Activated naive CD4-positive, alpha-beta T cell treated with anti-CD3 and anti-CD28 coated beads, Interleukin-2, amount 50 U/mL, for 72 hours (primary cell): ENCODE results near the gene PPFIA1. TPM values are rescaled to one million over a fixed set of nuclear protein-coding genes. Genes with fewer than 3 reads are reported as not detected.
A peak's percentile ranks its signal among the peaks of the same experiment; 100 is the strongest.

Source experiments
- ATAC-seq, 2 donors: fragments of 150-1000 bp; cut with Tn5 transposase; 2 replicates each; pipeline ENCODE4 v1.10.0; 2021; ENCODE audit warnings: mild to moderate bottlenecking in 2 of 2, moderate library complexity in 2 of 2
- DNase-seq, 2 donors: peaks; one replicate each; pipeline ENCODE4 v3.0.0; 2021 to 2022; ENCODE audit warnings: low spot score in 2 of 2
- H3K27ac Mint-ChIP-seq, 2 donors: one replicate each; pipeline ENCODE4 v1.8.0; 2022; ENCODE audit warnings: mild to moderate bottlenecking in 2 of 2, mixed read lengths in 2 of 2
- H3K36me3 Mint-ChIP-seq, 2 donors: one replicate each; pipeline ENCODE4 v1.8.0; 2022; ENCODE audit warnings: mixed read lengths in 2 of 2
- H3K9me3 Mint-ChIP-seq, 2 donors: one replicate each; pipeline ENCODE4 v1.8.0; 2022; ENCODE audit warnings: mixed read lengths in 2 of 2
- total RNA-seq, 2 donors: library from RNA; stranded (reverse); gene quantifications; one replicate each; pipeline ENCODE4 v1.2.3, GENCODE V29; 2022

The PPFIA1 gene
- total RNA-seq, 2 donors from 2014 or later = 31.4 to 37.9 TPM

GRCh38 chr11:70418130-70418529 lies 147.6 kb downstream of the PPFIA1 start:
- no peak overlapping the region for H3K27ac Mint-ChIP-seq
- H3K36me3 Mint-ChIP-seq = peaks cover 9 to 26% of the 10 kb centered on the region in 2 donors
- DNase-seq = no peak
- ATAC-seq = no peak
- H3K9me3 Mint-ChIP-seq = no peaks in the 10 kb centered on the region

- H3K9me3 Mint-ChIP-seq = no peaks in the 10 kb centered on the region
- H3K27ac Mint-ChIP-seq = no peak overlapping the region
- ATAC-seq = no peak
- peaks cover 9 to 26% of the 10 kb centered on the region in 2 donors for H3K36me3 Mint-ChIP-seq
- no peak for DNase-seq
These were observed 149.0 kb downstream of the PPFIA1 start for GRCh38 chr11:70419307-70420007.

- Mint-ChIP-seq H3K27ac (no peak overlapping the region), H3K9me3 (no peaks in the 10 kb centered on the region), H3K36me3 (peaks cover 4 to 21% of the 10 kb centered on the region in 2 donors)
- DNase-seq (no peak), ATAC-seq (no peak)
These were observed 149.5 kb downstream of the PPFIA1 start for GRCh38 chr11:70420008-70420464.

- no peak overlapping the region for H3K27ac Mint-ChIP-seq
- ATAC-seq = no peak
- peaks cover 1 to 22% of the 10 kb centered on the region in 2 donors for H3K36me3 Mint-ChIP-seq
- H3K9me3 Mint-ChIP-seq = no peaks in the 10 kb centered on the region
- DNase-seq = no peak
These were observed 150.0 kb downstream of the PPFIA1 start for GRCh38 chr11:70420496-70420895.

GRCh38 chr11:70421123-70421522 lies 150.6 kb downstream of the PPFIA1 start:
- ATAC-seq (no peak), DNase-seq (no peak)
- Mint-ChIP-seq H3K27ac (no peak overlapping the region), H3K9me3 (no peaks in the 10 kb centered on the region), H3K36me3 (peaks cover 6 to 27% of the 10 kb centered on the region in 2 donors)

- no peak for DNase-seq
- peak overlapping the region in 1 of 2 donors; percentile 44 for H3K27ac Mint-ChIP-seq
- H3K9me3 Mint-ChIP-seq = no peaks in the 10 kb centered on the region
- ATAC-seq = no peak
- H3K36me3 Mint-ChIP-seq = peaks cover 6 to 26% of the 10 kb centered on the region in 2 donors
These were observed 152.4 kb downstream of the PPFIA1 start for GRCh38 chr11:70422692-70423522.

- Mint-ChIP-seq H3K36me3 (peaks cover 6 to 21% of the 10 kb centered on the region in 2 donors), H3K27ac (peak overlapping the region in 1 of 2 donors; percentile 61), H3K9me3 (no peaks in the 10 kb centered on the region)
- ATAC-seq (peak; percentile 58 to 93), DNase-seq (peak in 1 of 2 donors; percentile 78)
These were observed 153.3 kb downstream of the PPFIA1 start for GRCh38 chr11:70423523-70424505.

GRCh38 chr11:70424765-70425344 lies 154.4 kb downstream of the PPFIA1 start:
- Mint-ChIP-seq H3K27ac (no peak overlapping the region), H3K9me3 (no peaks in the 10 kb centered on the region), H3K36me3 (peaks cover 6 to 19% of the 10 kb centered on the region in 2 donors)
- DNase-seq = no peak
- peak in 1 of 2 donors; percentile 34 for ATAC-seq

GRCh38 chr11:70427436-70427835 lies 156.9 kb downstream of the PPFIA1 start:
- Mint-ChIP-seq H3K27ac (no peak overlapping the region), H3K9me3 (no peaks in the 10 kb centered on the region), H3K36me3 (peaks cover 6 to 16% of the 10 kb centered on the region in 2 donors)
- DNase-seq (no peak), ATAC-seq (no peak)

- H3K36me3 Mint-ChIP-seq = peaks cover 6 to 10% of the 10 kb centered on the region in 2 donors
- ATAC-seq (no peak), DNase-seq (no peak)
- no peaks in the 10 kb centered on the region for H3K9me3 Mint-ChIP-seq
- peak overlapping the region in 1 of 2 donors; percentile 55 for H3K27ac Mint-ChIP-seq
These were observed 158.4 kb downstream of the PPFIA1 start for GRCh38 chr11:70428701-70429427.

GRCh38 chr11:70429428-70429705 lies 158.9 kb downstream of the PPFIA1 start:
- ATAC-seq (no peak), DNase-seq (no peak)
- H3K27ac Mint-ChIP-seq = no peak overlapping the region
- peaks cover 6 to 10% of the 10 kb centered on the region in 2 donors for H3K36me3 Mint-ChIP-seq
- H3K9me3 Mint-ChIP-seq = no peaks in the 10 kb centered on the region

GRCh38 chr11:70429724-70430521 lies 159.4 kb downstream of the PPFIA1 start:
- DNase-seq (no peak), ATAC-seq (peak in 1 of 2 donors; percentile 18)
- H3K27ac Mint-ChIP-seq = peak overlapping the region in 1 of 2 donors; percentile 14
- peaks cover 6 to 10% of the 10 kb centered on the region in 2 donors for H3K36me3 Mint-ChIP-seq
- no peaks in the 10 kb centered on the region for H3K9me3 Mint-ChIP-seq

- no peak overlapping the region for H3K27ac Mint-ChIP-seq
- DNase-seq (no peak), ATAC-seq (no peak)
- H3K36me3 Mint-ChIP-seq = peaks cover under 1 to 5% of the 10 kb centered on the region in 2 donors
- no peaks in the 10 kb centered on the region for H3K9me3 Mint-ChIP-seq
These were observed 160.4 kb downstream of the PPFIA1 start for GRCh38 chr11:70430671-70431574.

GRCh38 chr11:70431611-70432010 lies 161.1 kb downstream of the PPFIA1 start:
- H3K36me3 Mint-ChIP-seq = peaks cover 0 to 7% of the 10 kb centered on the region in 2 donors
- ATAC-seq (no peak), DNase-seq (no peak)
- no peak overlapping the region for H3K27ac Mint-ChIP-seq
- H3K9me3 Mint-ChIP-seq = no peaks in the 10 kb centered on the region
